H9 (cell line): Measurements from ENCODE around the gene USP34. TPM values are rescaled to one million over a fixed set of nuclear protein-coding genes. Genes with fewer than 3 reads are reported as not detected.

ENCODE experiments used
- DNase-seq: peaks from one replicate; pipeline ENCODE4 v3.0.0-alpha.2; 2017
- H2AFZ ChIP-seq: one replicate; pipeline ENCODE4 v1.6.1; 2013; ENCODE audit warnings: mild to moderate bottlenecking, low read length, control low read depth, moderate library complexity
- H2AK5ac ChIP-seq: 2 replicates; pipeline ENCODE4 v1.6.1; 2013; ENCODE audit warnings: low read length, control low read depth, mixed read lengths; ENCODE audit not compliant: insufficient read length
- H2BK120ac ChIP-seq: one replicate; pipeline ENCODE4 v1.6.1; 2013; ENCODE audit warnings: low read depth, mild to moderate bottlenecking, low read length, control low read depth, inconsistent platforms; ENCODE audit not compliant: poor library complexity, severe bottlenecking
- H2BK12ac ChIP-seq: 2 replicates; pipeline ENCODE4 v1.6.1; 2013; ENCODE audit warnings: low read length, control low read depth, mixed read lengths, low read depth; ENCODE audit not compliant: insufficient read length
- H2BK15ac ChIP-seq: 2 replicates; pipeline ENCODE4 v1.6.1; 2013; ENCODE audit warnings: low read depth, low read length, control low read depth
- H2BK20ac ChIP-seq: one replicate; pipeline ENCODE4 v1.6.1; 2013; ENCODE audit warnings: low read depth, mild to moderate bottlenecking, low read length, control low read depth, inconsistent platforms; ENCODE audit not compliant: poor library complexity, severe bottlenecking
- H2BK5ac ChIP-seq: 2 replicates; pipeline ENCODE4 v1.6.1; 2013; ENCODE audit warnings: low read length, control low read depth, mixed read lengths; ENCODE audit not compliant: insufficient read length
- H3K14ac ChIP-seq: 2 replicates; pipeline ENCODE4 v1.6.1; 2013; ENCODE audit warnings: low read length, control low read depth; ENCODE audit not compliant: insufficient read depth
- H3K18ac ChIP-seq: 2 replicates; pipeline ENCODE4 v1.6.1; 2013; ENCODE audit warnings: low read depth, mild to moderate bottlenecking, mixed read lengths, low read length, control low read depth; ENCODE audit not compliant: insufficient read length
- H3K23ac ChIP-seq: 2 replicates; pipeline ENCODE4 v1.6.1; 2013; ENCODE audit warnings: low read length, control low read depth, mixed read lengths, low read depth; ENCODE audit not compliant: insufficient read length
- H3K23me2 ChIP-seq: 2 replicates; pipeline ENCODE4 v1.6.1; 2013; ENCODE audit warnings: low read depth, mild to moderate bottlenecking, mixed read lengths, low read length, control low read depth; ENCODE audit not compliant: insufficient read length, poor library complexity, severe bottlenecking
- H3K27ac ChIP-seq: 2 replicates; pipeline ENCODE4 v1.5.1; 2013; ENCODE audit warnings: low read length, control low read depth, mixed read lengths, low read depth; ENCODE audit not compliant: insufficient read length
- H3K27me3 ChIP-seq: 2 replicates; pipeline ENCODE4 v1.6.1; 2013; ENCODE audit warnings: low read length, control low read depth, inconsistent platforms; ENCODE audit not compliant: insufficient read depth
- H3K4ac ChIP-seq: 2 replicates; pipeline ENCODE4 v1.6.1; 2013; ENCODE audit warnings: low read depth, mild to moderate bottlenecking, control low read depth, inconsistent platforms, low read length, moderate library complexity
- H3K4me1 ChIP-seq: 2 replicates; pipeline ENCODE4 v1.6.1; 2013; ENCODE audit warnings: low read length, control low read depth, inconsistent platforms; ENCODE audit not compliant: insufficient read depth
- H3K4me2 ChIP-seq: 2 replicates; pipeline ENCODE4 v1.6.1; 2013; ENCODE audit warnings: low read length, control low read depth, mixed read lengths; ENCODE audit not compliant: insufficient read length, insufficient read depth
- H3K56ac ChIP-seq: 2 replicates; pipeline ENCODE4 v1.6.1; 2013; ENCODE audit warnings: low read depth, mild to moderate bottlenecking, mixed read lengths, low read length, control low read depth; ENCODE audit not compliant: insufficient read length
- H3K79me1 ChIP-seq: 2 replicates; pipeline ENCODE4 v1.6.1; 2013; ENCODE audit warnings: low read depth, mild to moderate bottlenecking, moderate library complexity, low read length, control low read depth, inconsistent platforms; ENCODE audit not compliant: insufficient read depth, poor library complexity, severe bottlenecking
- H3K79me2 ChIP-seq: 2 replicates; pipeline ENCODE4 v1.6.1; 2013; ENCODE audit warnings: low read length, control low read depth, inconsistent platforms; ENCODE audit not compliant: insufficient read depth
- H3K9ac ChIP-seq: 2 replicates; pipeline ENCODE4 v1.6.1; 2013; ENCODE audit warnings: low read length, control low read depth, mixed read lengths; ENCODE audit not compliant: insufficient read length; ENCODE audit errors: extremely low read depth
- H3K9me3 ChIP-seq: one replicate; pipeline ENCODE4 v1.6.1; 2013; ENCODE audit warnings: low read depth, low read length, inconsistent platforms; ENCODE audit not compliant: control insufficient read depth
- H3T11ph ChIP-seq: one replicate; pipeline ENCODE4 v1.6.1; 2013; ENCODE audit warnings: mild to moderate bottlenecking, low read length, control low read depth, inconsistent platforms
- H4K20me1 ChIP-seq: one replicate; pipeline ENCODE4 v1.6.1; 2013; ENCODE audit not compliant: control insufficient read depth, insufficient read length, insufficient read depth
- H4K5ac ChIP-seq: 2 replicates; pipeline ENCODE4 v1.6.1; 2013; ENCODE audit warnings: low read depth, mild to moderate bottlenecking, mixed read lengths, low read length, control low read depth; ENCODE audit not compliant: insufficient read length
- H4K8ac ChIP-seq: replicated peaks from 2 replicates; pipeline ENCODE4 v1.6.1; 2013; ENCODE audit warnings: low read length, control low read depth, mixed read lengths, low read depth; ENCODE audit not compliant: insufficient read length
- H4K91ac ChIP-seq: 2 replicates; pipeline ENCODE4 v1.6.1; 2013; ENCODE audit warnings: low read depth, mild to moderate bottlenecking, moderate library complexity, mixed read lengths, low read length, control low read depth; ENCODE audit not compliant: insufficient read length
- H3K27ac Mint-ChIP-seq, 3 experiments: 2 replicates in 2 of 3; 3 replicates in 1 of 3; pipeline ENCODE4 v1.8.0; 2020 to 2021; ENCODE audit warnings: mixed read lengths in 3 of 3, mild to moderate bottlenecking in 1 of 3, moderate library complexity in 1 of 3
- H3K27me3 Mint-ChIP-seq: 2 replicates; pipeline ENCODE4 v1.8.0; 2021; ENCODE audit warnings: low read depth, mild to moderate bottlenecking, moderate library complexity, mixed read lengths
- H3K36me3 Mint-ChIP-seq, 3 experiments: 2 replicates in 2 of 3; 3 replicates in 1 of 3; pipeline ENCODE4 v1.8.0; 2020 to 2021; ENCODE audit warnings: low read depth in 3 of 3, mixed read lengths in 3 of 3; ENCODE audit not compliant: insufficient read depth in 1 of 3
- H3K4me1 Mint-ChIP-seq, 2 experiments: 2 replicates each; pipeline ENCODE4 v1.8.0; 2020; ENCODE audit warnings: mixed read lengths in 2 of 2
- H3K4me3 Mint-ChIP-seq, 2 experiments: 2 replicates in 1 of 2; 3 replicates in 1 of 2; pipeline ENCODE4 v1.8.0; 2020 to 2021; ENCODE audit warnings: mild to moderate bottlenecking in 2 of 2, mixed read lengths in 2 of 2, moderate library complexity in 1 of 2
- H3K9me3 Mint-ChIP-seq, 2 experiments: 2 replicates in 1 of 2; 3 replicates in 1 of 2; pipeline ENCODE4 v1.8.0; 2020; ENCODE audit warnings: mild to moderate bottlenecking in 2 of 2, mixed read lengths in 2 of 2, moderate library complexity in 1 of 2
- CTCF ChIP-seq: fragments of 200-600 bp; sonication (generic); conservative IDR thresholded peaks from 3 replicates; pipeline ENCODE4 v1.8.0; 2021; ENCODE audit warnings: antibody characterized with exemption, mild to moderate bottlenecking
- WGBS: extraction: QIAGEN DNeasy Blood & Tissue Kit; methylation state at CpG from one replicate; pipeline ENCODE4 v1.1.7; 2013; ENCODE audit warnings: missing lambda C conversion rate, low lambda C conversion rate, mixed read lengths; ENCODE audit not compliant: insufficient read length; ENCODE audit errors: extremely low coverage; 5-methylcytosine and 5-hydroxymethylcytosine counted together
- total RNA-seq: library from RNA; stranded (reverse); gene quantifications from 2 replicates; pipeline ENCODE4 v1.2.1, GENCODE V29; 2021

Gene USP34
- total RNA-seq, 1 experiment from 2014 or later: 93.9 TPM

DNA sequence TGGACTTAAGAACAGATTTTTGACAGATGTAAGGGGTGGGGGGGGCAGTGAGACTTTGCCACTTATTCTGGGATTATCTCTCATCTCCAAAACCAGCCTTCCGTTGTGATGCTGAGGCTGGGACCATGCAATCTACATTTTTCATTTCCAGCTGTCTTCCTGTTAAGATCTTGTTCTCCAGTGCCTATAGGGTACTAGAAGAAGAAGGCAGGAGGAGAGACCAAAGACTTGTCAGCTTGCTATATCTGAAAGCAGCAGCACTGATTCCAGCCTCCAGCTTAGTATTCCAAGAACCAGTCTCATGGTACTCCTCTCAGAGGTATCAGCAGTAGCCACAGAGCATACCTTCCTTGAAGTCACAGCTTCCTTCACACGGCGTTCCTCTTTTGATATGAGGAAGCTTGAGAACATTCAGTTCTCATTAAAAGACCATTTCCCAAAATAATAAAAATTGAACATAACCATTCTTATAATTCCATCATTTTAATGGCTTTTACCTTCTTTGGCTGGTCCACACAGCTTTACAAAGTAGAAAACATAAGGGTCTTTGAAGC lies 49.8 kb downstream of the USP34 start:
- Histone ChIP-seq H3K9ac (no peak overlapping the region), H4K91ac (no peak overlapping the region), H2AK5ac (no peak overlapping the region), H3T11ph (no peak overlapping the region), H2BK5ac (no peak overlapping the region), H4K5ac (no peak overlapping the region), H3K27me3 (no peaks in the 10 kb centered on the region), H3K4me1 (peaks cover 5% of the 10 kb centered on the region; the same call in 1 of the 2 replicates), H3K23me2 (no peaks in the 10 kb centered on the region), H2BK20ac (no peak overlapping the region), H4K20me1 (no peaks in the 10 kb centered on the region), H2BK12ac (no peak overlapping the region), H3K56ac (no peak overlapping the region), H3K18ac (no peak overlapping the region), H3K4me2 (no peak overlapping the region), H2AFZ (no peak overlapping the region), H3K79me1 (peaks cover 7% of the 10 kb centered on the region), H2BK120ac (no peak overlapping the region), H3K23ac (no peak overlapping the region), H4K8ac (no peak overlapping the region), H3K79me2 (peaks cover 33% of the 10 kb centered on the region; the same call in 1 of the 2 replicates), H2BK15ac (no peak overlapping the region), H3K27ac (no peak overlapping the region), H3K9me3 (no peaks in the 10 kb centered on the region), H3K4ac (no peak overlapping the region), H3K14ac (no peak overlapping the region)
- Mint-ChIP-seq H3K36me3 (peaks cover 0 to 12% (median 4%) of the 10 kb centered on the region in 3 experiments; a peak in 3 of 7 replicates), H3K4me1 (peaks cover 17 to 27% of the 10 kb centered on the region in 2 experiments), H3K27ac (no peak overlapping the region; a peak in 1 of 7 replicates), H3K9me3 (no peaks in the 10 kb centered on the region), H3K4me3 (no peak overlapping the region), H3K27me3 (no peaks in the 10 kb centered on the region)
- WGBS: no CpG with 5 or more reads among the region's 3 CpGs
- no peak for DNase-seq
- TF ChIP-seq CTCF: no peak
